ENCODE results near the gene RGS9. TPM values are rescaled to one million over a fixed set of nuclear protein-coding genes. Genes with fewer than 3 reads are reported as not detected.

The RGS9 gene
- total and polyA plus RNA-seq, 2 experiments from 2014 or later, result 12.8 to 29.6 TPM

GRCh38 chr17:65197201-65197600 is 60.0 kb downstream of the RGS9 start:
- H3K27ac Mint-ChIP-seq, result no peak overlapping the region
- H3K4me3 Mint-ChIP-seq, result no peak overlapping the region
- H3K4me1 Mint-ChIP-seq, result peaks cover 12% of the 10 kb centered on the region; the same call in 1 of the 3 replicates
- Histone ChIP-seq H3K27me3 (ENCODE audit: insufficient read depth) (no peaks in the 10 kb centered on the region), H3K36me3 (ENCODE audit: insufficient read depth) (no peaks in the 10 kb centered on the region), H3K79me2 (replicated peaks; ENCODE audit: insufficient read depth) (no peaks in the 10 kb centered on the region), H3K9me2 (ENCODE audit: insufficient read depth) (no peaks in the 10 kb centered on the region), H3K4me1 (ENCODE audit: insufficient read depth) (no peaks in the 10 kb centered on the region; the same call in 1 of the 2 replicates), H3K4me2 (no peak overlapping the region), H4K20me1 (replicated peaks; ENCODE audit: insufficient read depth) (no peaks in the 10 kb centered on the region), H3K4me3 (no peak overlapping the region), H3K27ac (ENCODE audit: low read depth) (0 out of 2 replicates have a peak overlapping the region, but pooled peaks have one; percentile 17), H2AFZ (no peak overlapping the region), H3F3A (replicated peaks; ENCODE audit: low read depth) (no peaks in the 10 kb centered on the region)
- no peaks in the 10 kb centered on the region for H3K36me3 Mint-ChIP-seq (ENCODE audit: low read depth)
- DNase-seq (ENCODE audit: low spot score), result no peak
- ATAC-seq, result no peak
- H3K9me3 Mint-ChIP-seq, result no peaks in the 10 kb centered on the region
- H3K27me3 Mint-ChIP-seq (ENCODE audit: insufficient read depth, low read depth, poor library complexity), result peaks cover 7% of the 10 kb centered on the region
- no peak for TF ChIP-seq ETS1 (IDR thresholded peaks at IDR 0.05)
- TF ChIP-seq JUNB (IDR thresholded peaks at IDR 0.05; ENCODE audit: unreplicated experiment), result no peak
- no peak for TF ChIP-seq EZH2phosphoT487 (IDR thresholded peaks at IDR 0.05; ENCODE audit: unreplicated experiment)
- TF ChIP-seq REST (IDR thresholded peaks at IDR 0.05; ENCODE audit: unreplicated experiment), result no peak
- no peak for TF ChIP-seq CREB1 (CRISPR knock-in tag; IDR thresholded peaks at IDR 0.05; ENCODE audit: low read depth)
- TF ChIP-seq CTCF (conservative IDR thresholded peaks at IDR 0.05; ENCODE audit: low read depth in 2 of 2), result no peak

- H3K36me3 ChIP-seq (ENCODE audit: insufficient read depth), result no peaks in the 10 kb centered on the region
- ATAC-seq, result peak; percentile 47
- no peak for TF ChIP-seq ETS1 (IDR thresholded peaks at IDR 0.05)
- TF ChIP-seq CREB1 (CRISPR knock-in tag; IDR thresholded peaks at IDR 0.05; ENCODE audit: low read depth), result no peak
- no peak for TF ChIP-seq EZH2 (IDR thresholded peaks at IDR 0.05; ENCODE audit: low read depth, unreplicated experiment)
- TF ChIP-seq JUNB (IDR thresholded peaks at IDR 0.05; ENCODE audit: unreplicated experiment), result no peak
- TF ChIP-seq CTCF (conservative IDR thresholded peaks at IDR 0.05; ENCODE audit: low read depth in 2 of 2), result peak; percentile 82 to 94
- Mint-ChIP-seq H3K27me3 (ENCODE audit: insufficient read depth, low read depth, poor library complexity) (peaks cover 7% of the 10 kb centered on the region), H3K9me3 (no peaks in the 10 kb centered on the region), H3K4me3 (no peak overlapping the region), H3K27ac (no peak overlapping the region; the same call in 1 of the 2 replicates), H3K36me3 (ENCODE audit: low read depth) (no peaks in the 10 kb centered on the region), H3K4me1 (0 out of 3 replicates have a peak, but pooled peaks cover 11% of the 10 kb centered on the region)
- H3F3A ChIP-seq (replicated peaks; ENCODE audit: low read depth), result no peaks in the 10 kb centered on the region
- H3K27me3 ChIP-seq (ENCODE audit: insufficient read depth), result no peaks in the 10 kb centered on the region
- no peak overlapping the region for H3K27ac ChIP-seq (ENCODE audit: low read depth)
- H3K9me2 ChIP-seq (ENCODE audit: insufficient read depth), result no peaks in the 10 kb centered on the region
- no peak overlapping the region for H2AFZ ChIP-seq
- no peak overlapping the region for H3K4me3 ChIP-seq
- H4K20me1 ChIP-seq (replicated peaks; ENCODE audit: insufficient read depth), result no peaks in the 10 kb centered on the region
- DNase-seq (ENCODE audit: low spot score), result peak; percentile 78
- no peaks in the 10 kb centered on the region for H3K79me2 ChIP-seq (replicated peaks; ENCODE audit: insufficient read depth)
- no peaks in the 10 kb centered on the region; the same call in 1 of the 2 replicates for H3K4me1 ChIP-seq (ENCODE audit: insufficient read depth)
- no peak overlapping the region for H3K4me2 ChIP-seq
Observed at GRCh38 chr17:65198653-65199382, 61.6 kb downstream of the RGS9 start.
